Activated CD4-positive, alpha-beta memory T cell treated with anti-CD3 and anti-CD28 coated beads for 36 hours (primary cell): Measurements from ENCODE around the gene TEX35. TPM values are rescaled to one million over a fixed set of nuclear protein-coding genes. Genes with fewer than 3 reads are reported as not detected.
"Not testable (repeated sequence)": the region's sequence is repeated elsewhere in the genome, so short reads cannot be mapped to it uniquely, and the experiment has no call there.

Source experiments
- CTCF ChIA-PET: fragments of 350-600 bp; sonication (Branson Sonifier 250); formaldehyde crosslinking; loops from one replicate; lab custom pipeline; 2021; ENCODE audit warnings: antibody characterized with exemption, inconsistent platforms; lab: Charles Lee
- POLR2A ChIA-PET: fragments of 350-600 bp; sonication (Branson Sonifier 250); formaldehyde crosslinking; loops from one replicate; lab custom pipeline; 2021; ENCODE audit warnings: antibody characterized with exemption; lab: Charles Lee
- DNase-seq: peaks from one replicate; pipeline ENCODE4 v3.0.0-alpha.2; 2020
- H3K27ac Mint-ChIP-seq: one replicate; pipeline ENCODE4 v1.8.0; 2021; ENCODE audit warnings: mixed read lengths
- H3K27me3 Mint-ChIP-seq: one replicate; pipeline ENCODE4 v1.8.0; 2021; ENCODE audit warnings: mixed read lengths
- H3K36me3 Mint-ChIP-seq: one replicate; pipeline ENCODE4 v1.8.0; 2021; ENCODE audit warnings: mixed read lengths
- H3K4me1 Mint-ChIP-seq: one replicate; pipeline ENCODE4 v1.8.0; 2021; ENCODE audit warnings: low read depth, mixed read lengths
- H3K4me3 Mint-ChIP-seq: one replicate; pipeline ENCODE4 v1.8.0; 2021; ENCODE audit warnings: mild to moderate bottlenecking, mixed read lengths
- H3K9me3 Mint-ChIP-seq: one replicate; pipeline ENCODE4 v1.8.0; 2021; ENCODE audit warnings: mixed read lengths
- intact Hi-C: fragments of 100-400 bp; cut with micrococcal nuclease; formaldehyde crosslinking; loops from one replicate; pipeline ENCODE4 v1.15.1; 2023
- total RNA-seq, 2 experiments: library from RNA; stranded (reverse); gene quantifications; one replicate each; pipeline ENCODE4 v1.2.3, GENCODE V29; 2021

Gene TEX35
- total RNA-seq, 2 experiments from 2014 or later, result not detected

GRCh38 chr1:178496410-178497135 is 16.3 kb upstream of the TEX35 start, which contains the start of gene CLEC20A:
Gene CLEC20A (minus strand): TSS chr1:178496964. CDS start chr1:178496939, 25 bp downstream.
- H3K27ac Mint-ChIP-seq, result no peak within 1 kb of the TSS
- ChIA-PET POLR2A (no interaction called here), CTCF (no interaction called here)
- no peaks in the 10 kb centered on the region for H3K4me1 Mint-ChIP-seq
- peaks cover 2% of the 10 kb centered on the region for H3K27me3 Mint-ChIP-seq
- no peak within 1 kb of the TSS for H3K4me3 Mint-ChIP-seq
- no peak for DNase-seq
- no peaks in the 10 kb centered on the region for H3K36me3 Mint-ChIP-seq
- intact Hi-C loops, result no loop called here
- no peaks in the 10 kb centered on the region for H3K9me3 Mint-ChIP-seq

- Mint-ChIP-seq H3K27ac (no peak overlapping the region), H3K4me1 (no peaks in the 10 kb centered on the region), H3K27me3 (peaks cover 3% of the 10 kb centered on the region), H3K4me3 (no peak overlapping the region), H3K36me3 (no peaks in the 10 kb centered on the region), H3K9me3 (no peaks in the 10 kb centered on the region)
- intact Hi-C loops, result no loop called here
- DNase-seq, result no peak
- CTCF ChIA-PET, result interaction anchor here (0.9 kb wide), 1 partner anchor 198 kb away, joined by 3 read pairs; no protein-coding TSS in a partner anchor
- POLR2A ChIA-PET, result no interaction called here
These were observed 14.9 kb upstream of the TEX35 start for GRCh38 chr1:178497903-178498478.

- Mint-ChIP-seq H3K9me3 (no peaks in the 10 kb centered on the region), H3K27me3 (peaks cover 3% of the 10 kb centered on the region), H3K4me1 (no peaks in the 10 kb centered on the region), H3K36me3 (no peaks in the 10 kb centered on the region), H3K27ac (no peak overlapping the region), H3K4me3 (no peak overlapping the region)
- DNase-seq, result no peak
- intact Hi-C loops, result no loop called here
- ChIA-PET CTCF (interaction anchor here (0.9 kb wide), 1 partner anchor 199 kb away, joined by 3 read pairs; no protein-coding TSS in a partner anchor), POLR2A (no interaction called here)
These were observed 13.8 kb upstream of the TEX35 start for GRCh38 chr1:178498896-178499675.

- DNase-seq, result no peak
- ChIA-PET CTCF (interaction anchor here (1.0 to 6.7 kb wide), 4 partner anchors 26 to 189 kb away, joined by 3 to 48 read pairs (median 7); no protein-coding TSS in a partner anchor), POLR2A (no interaction called here)
These were observed 12.7 kb upstream of the TEX35 start for GRCh38 chr1:178500091-178500770.

GRCh38 chr1:178500936-178501554 is 11.9 kb upstream of the TEX35 start:
- intact Hi-C loops, result loop anchor here (2.0 kb wide), 2 partner anchors 190 to 200 kb away; no protein-coding TSS in a partner anchor
- Mint-ChIP-seq H3K36me3 (no peaks in the 10 kb centered on the region), H3K4me3 (no peak overlapping the region), H3K4me1 (no peaks in the 10 kb centered on the region), H3K27ac (no peak overlapping the region), H3K9me3 (no peaks in the 10 kb centered on the region), H3K27me3 (peaks cover 6% of the 10 kb centered on the region)
- DNase-seq, result no peak
- ChIA-PET POLR2A (no interaction called here), CTCF (interaction anchor here (0.9 to 6.7 kb wide), 12 partner anchors 9 to 193 kb away, joined by 3 to 48 read pairs (median 4); no protein-coding TSS in a partner anchor)

More at GRCh38 chr1:178500091-178500770, 12.7 kb upstream of the TEX35 start:
- no peaks in the 10 kb centered on the region for H3K9me3 Mint-ChIP-seq
- no peak overlapping the region for H3K27ac Mint-ChIP-seq
- no peaks in the 10 kb centered on the region for H3K4me1 Mint-ChIP-seq
- no peak overlapping the region for H3K4me3 Mint-ChIP-seq
- intact Hi-C loops, result loop anchor here (2.0 kb wide), 2 partner anchors 189 to 199 kb away; no protein-coding TSS in a partner anchor
- H3K27me3 Mint-ChIP-seq, result peaks cover 6% of the 10 kb centered on the region
- no peaks in the 10 kb centered on the region for H3K36me3 Mint-ChIP-seq

DNA sequence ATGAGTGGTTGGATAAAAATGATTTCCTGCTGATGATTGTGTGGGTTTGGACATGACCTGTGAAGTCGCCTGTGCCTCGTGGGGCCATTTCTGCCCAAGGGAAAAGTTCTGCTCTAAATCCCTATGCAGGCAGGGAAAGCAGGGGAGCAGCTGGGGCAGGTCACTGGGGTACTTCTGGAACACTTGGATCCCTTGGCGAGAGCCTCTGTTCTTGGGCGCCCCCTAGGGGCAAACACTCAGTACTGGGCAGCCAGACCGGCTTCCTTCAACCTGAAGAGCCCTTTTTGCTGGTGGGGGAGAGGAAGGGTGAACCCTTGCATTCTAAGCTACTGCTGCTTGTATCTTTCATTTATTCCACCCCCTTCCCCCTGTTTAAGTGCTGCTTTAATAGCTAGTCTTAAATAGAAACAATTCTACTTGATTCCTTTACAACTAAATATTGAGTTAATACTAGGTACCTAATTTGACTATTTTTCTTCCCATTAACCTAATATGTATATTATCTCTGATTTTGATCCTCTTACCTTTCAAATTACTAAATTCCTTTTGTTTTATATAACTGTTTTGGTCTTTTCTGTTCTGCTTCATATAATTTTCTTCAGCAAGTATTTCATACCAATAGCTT is 11.1 kb upstream of the TEX35 start:
- Mint-ChIP-seq H3K9me3 (no peaks in the 10 kb centered on the region), H3K36me3 (no peaks in the 10 kb centered on the region), H3K4me1 (no peaks in the 10 kb centered on the region), H3K4me3 (no peak overlapping the region), H3K27ac (no peak overlapping the region), H3K27me3 (peaks cover 6% of the 10 kb centered on the region)
- intact Hi-C loops, result loop anchor here (2.0 kb wide), 2 partner anchors 191 to 201 kb away; no protein-coding TSS in a partner anchor
- CTCF ChIA-PET, result interaction anchor here (0.6 to 6.7 kb wide), 17 partner anchors 9 to 1604 kb away, joined by 3 to 48 read pairs (median 4); no protein-coding TSS in a partner anchor
- POLR2A ChIA-PET, result no interaction called here
- DNase-seq, result peak; percentile 72

DNA sequence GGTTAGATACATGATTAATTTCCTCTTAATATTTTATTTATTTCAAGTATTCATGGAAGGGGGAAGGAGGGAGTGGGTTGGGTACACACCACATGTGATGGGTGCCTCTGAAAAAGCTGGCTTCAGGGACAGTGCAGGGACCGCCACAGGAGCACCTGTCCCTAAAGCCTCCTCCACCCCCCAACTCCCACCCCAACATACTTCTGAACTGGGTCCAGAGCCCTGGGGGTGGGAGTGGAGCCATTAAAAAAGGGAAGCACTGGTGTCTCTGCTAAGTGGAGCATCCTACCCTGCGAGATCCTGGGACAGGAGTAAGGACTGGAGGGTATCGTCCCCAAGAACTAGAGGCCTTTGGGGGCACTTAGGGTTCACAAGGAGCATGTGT is 10.6 kb upstream of the TEX35 start:
- DNase-seq, result no peak
- ChIA-PET POLR2A (no interaction called here), CTCF (interaction anchor here (0.6 to 6.7 kb wide), 15 partner anchors 9 to 1604 kb away, joined by 3 to 48 read pairs (median 4); no protein-coding TSS in a partner anchor)
- Mint-ChIP-seq H3K4me1 (no peaks in the 10 kb centered on the region), H3K9me3 (no peaks in the 10 kb centered on the region), H3K4me3 (no peak overlapping the region), H3K27me3 (peaks cover 6% of the 10 kb centered on the region), H3K27ac (no peak overlapping the region), H3K36me3 (no peaks in the 10 kb centered on the region)
- intact Hi-C loops, result no loop called here

DNA sequence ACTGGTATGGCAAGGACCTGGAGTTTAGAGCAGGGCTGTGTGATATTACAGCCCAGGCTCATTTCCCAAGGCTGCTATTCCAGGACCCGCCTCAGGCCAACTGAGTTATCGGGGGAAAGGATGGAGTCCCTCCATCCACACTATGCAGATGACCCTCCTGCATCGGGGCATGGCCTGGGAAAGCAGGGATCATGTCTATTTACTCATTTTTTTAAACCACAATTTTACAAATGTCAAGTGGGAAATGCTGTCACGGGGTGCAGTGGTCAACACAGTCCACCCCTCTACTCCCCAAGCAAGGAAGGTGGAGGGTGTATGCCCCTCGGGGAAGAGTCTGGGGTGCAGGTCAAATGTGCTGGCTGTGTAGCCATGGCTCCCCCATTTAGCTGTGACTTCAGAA is 10.1 kb upstream of the TEX35 start:
- no peak overlapping the region for H3K4me3 Mint-ChIP-seq
- H3K27me3 Mint-ChIP-seq, result peaks cover 6% of the 10 kb centered on the region
- CTCF ChIA-PET, result interaction anchor here (0.8 to 6.7 kb wide), 3 partner anchors 8 to 191 kb away, joined by 3 to 48 read pairs (median 3); no protein-coding TSS in a partner anchor
- no peak overlapping the region for H3K27ac Mint-ChIP-seq
- no peaks in the 10 kb centered on the region for H3K9me3 Mint-ChIP-seq
- no peaks in the 10 kb centered on the region for H3K36me3 Mint-ChIP-seq
- POLR2A ChIA-PET, result no interaction called here
- H3K4me1 Mint-ChIP-seq, result no peaks in the 10 kb centered on the region
- no peak for DNase-seq
- intact Hi-C loops, result no loop called here

GRCh38 chr1:178503316-178503715 is 9.6 kb upstream of the TEX35 start:
- CTCF ChIA-PET, result interaction anchor here (0.9 to 6.7 kb wide), 2 partner anchors 8 to 192 kb away, joined by 3 to 48 read pairs; no protein-coding TSS in a partner anchor
- DNase-seq, H3K27ac Mint-ChIP-seq, H3K9me3 Mint-ChIP-seq, H3K4me3 Mint-ChIP-seq, H3K27me3 Mint-ChIP-seq, intact Hi-C loops, H3K4me1 Mint-ChIP-seq, POLR2A ChIA-PET, H3K36me3 Mint-ChIP-seq: not testable (repeated sequence)

DNA sequence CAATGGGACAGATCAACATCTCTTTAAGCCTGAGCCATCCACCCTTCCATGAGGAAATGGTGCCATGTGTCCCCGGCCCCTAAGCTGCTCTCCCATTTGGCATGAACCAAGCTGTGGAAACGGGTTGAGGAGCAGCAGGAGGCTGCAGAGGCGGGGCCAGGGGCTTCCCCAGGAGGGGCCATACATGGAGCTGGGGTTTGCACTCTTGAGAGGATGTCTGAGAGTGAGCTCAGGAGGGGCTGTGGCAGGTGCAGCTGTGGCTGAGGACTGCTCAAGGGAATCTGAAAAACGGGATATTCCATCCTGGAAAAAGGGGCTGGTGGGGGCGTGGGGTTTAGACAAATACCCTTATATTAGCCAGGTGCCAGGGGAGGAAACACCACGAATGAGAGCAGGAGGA is 9.1 kb upstream of the TEX35 start:
- peaks cover 6% of the 10 kb centered on the region for H3K27me3 Mint-ChIP-seq
- intact Hi-C loops, result no loop called here
- H3K9me3 Mint-ChIP-seq, result no peaks in the 10 kb centered on the region
- POLR2A ChIA-PET, result no interaction called here
- no peak overlapping the region for H3K4me3 Mint-ChIP-seq
- H3K36me3 Mint-ChIP-seq, result no peaks in the 10 kb centered on the region
- DNase-seq, result no peak
- CTCF ChIA-PET, result interaction anchor here (0.9 to 6.7 kb wide), 2 partner anchors 9 to 192 kb away, joined by 3 to 48 read pairs; no protein-coding TSS in a partner anchor
- H3K27ac Mint-ChIP-seq, result no peak overlapping the region
- no peaks in the 10 kb centered on the region for H3K4me1 Mint-ChIP-seq
